Lower leg skin (tissue), 3 donors: Measurements from ENCODE around the gene CEP170B.

Experiments
- POLR2A ChIP-seq, 2 donors: fragments of 450-650 bp; IDR thresholded peaks; one replicate each; pipeline ENCODE4 v1.6.1; 2016 to 2017; ENCODE audit warnings: antibody characterized with exemption in 2 of 2, mild to moderate bottlenecking in 1 of 2, moderate library complexity in 1 of 2
- TF ChIP-seq, protein P1 (sequence below), 3 donors: fragments of 450-650 bp; IDR thresholded peaks; one replicate each; pipeline ENCODE4 v1.5.1; 2016; ENCODE audit warnings: antibody characterized with exemption in 3 of 3, mild to moderate bottlenecking in 3 of 3, moderate library complexity in 2 of 3

DNA sequence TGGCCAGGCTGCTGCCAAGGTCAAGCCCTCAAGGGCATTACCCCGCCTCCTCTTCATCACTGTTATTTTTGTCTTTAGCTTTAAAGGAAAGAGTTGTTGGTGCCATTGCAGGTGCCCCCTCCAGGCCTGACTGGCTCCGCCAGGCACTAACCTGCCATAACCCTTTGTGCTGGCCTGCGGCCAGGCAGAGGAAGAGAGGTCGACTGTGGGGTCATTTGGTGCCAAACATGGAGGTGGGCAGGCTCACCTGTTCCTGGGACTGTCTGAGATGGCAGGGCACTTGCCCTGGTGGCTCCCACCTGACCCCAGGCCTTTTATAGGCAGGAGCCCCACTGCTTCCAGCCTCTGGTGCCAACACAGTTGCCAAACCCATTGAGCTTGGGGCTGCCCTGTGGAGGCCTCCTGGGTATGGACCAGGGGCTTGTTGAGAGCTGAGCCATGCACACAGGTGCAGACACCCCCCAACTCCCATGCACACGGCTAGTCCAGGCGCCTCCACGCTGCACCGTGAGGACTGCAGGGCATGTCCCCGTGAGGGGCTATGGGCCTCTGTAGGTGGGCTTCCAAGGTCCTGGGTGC is 30.2 kb downstream of the CEP170B start:
- TF ChIP-seq, protein P1, sequence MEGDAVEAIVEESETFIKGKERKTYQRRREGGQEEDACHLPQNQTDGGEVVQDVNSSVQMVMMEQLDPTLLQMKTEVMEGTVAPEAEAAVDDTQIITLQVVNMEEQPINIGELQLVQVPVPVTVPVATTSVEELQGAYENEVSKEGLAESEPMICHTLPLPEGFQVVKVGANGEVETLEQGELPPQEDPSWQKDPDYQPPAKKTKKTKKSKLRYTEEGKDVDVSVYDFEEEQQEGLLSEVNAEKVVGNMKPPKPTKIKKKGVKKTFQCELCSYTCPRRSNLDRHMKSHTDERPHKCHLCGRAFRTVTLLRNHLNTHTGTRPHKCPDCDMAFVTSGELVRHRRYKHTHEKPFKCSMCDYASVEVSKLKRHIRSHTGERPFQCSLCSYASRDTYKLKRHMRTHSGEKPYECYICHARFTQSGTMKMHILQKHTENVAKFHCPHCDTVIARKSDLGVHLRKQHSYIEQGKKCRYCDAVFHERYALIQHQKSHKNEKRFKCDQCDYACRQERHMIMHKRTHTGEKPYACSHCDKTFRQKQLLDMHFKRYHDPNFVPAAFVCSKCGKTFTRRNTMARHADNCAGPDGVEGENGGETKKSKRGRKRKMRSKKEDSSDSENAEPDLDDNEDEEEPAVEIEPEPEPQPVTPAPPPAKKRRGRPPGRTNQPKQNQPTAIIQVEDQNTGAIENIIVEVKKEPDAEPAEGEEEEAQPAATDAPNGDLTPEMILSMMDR (IDR thresholded peaks at IDR 0.05), result no peak
- no peak for TF ChIP-seq POLR2A (IDR thresholded peaks at IDR 0.05)
